Measurements from ENCODE around the gene CST6.
"Not testable (repeated sequence)": the region's sequence is repeated elsewhere in the genome, so short reads cannot be mapped to it uniquely, and the experiment has no call there.

The CST6 gene

GRCh38 chr11:65983589-65983987, 28.2 kb upstream of the CST6 start:
- DNase-seq (ENCODE audit: low read depth in 2 of 2) = no peak

- no peak for DNase-seq (ENCODE audit: low read depth in 2 of 2)
Measured at GRCh38 chr11:65987336-65987735, 24.5 kb upstream of the CST6 start.

DNA sequence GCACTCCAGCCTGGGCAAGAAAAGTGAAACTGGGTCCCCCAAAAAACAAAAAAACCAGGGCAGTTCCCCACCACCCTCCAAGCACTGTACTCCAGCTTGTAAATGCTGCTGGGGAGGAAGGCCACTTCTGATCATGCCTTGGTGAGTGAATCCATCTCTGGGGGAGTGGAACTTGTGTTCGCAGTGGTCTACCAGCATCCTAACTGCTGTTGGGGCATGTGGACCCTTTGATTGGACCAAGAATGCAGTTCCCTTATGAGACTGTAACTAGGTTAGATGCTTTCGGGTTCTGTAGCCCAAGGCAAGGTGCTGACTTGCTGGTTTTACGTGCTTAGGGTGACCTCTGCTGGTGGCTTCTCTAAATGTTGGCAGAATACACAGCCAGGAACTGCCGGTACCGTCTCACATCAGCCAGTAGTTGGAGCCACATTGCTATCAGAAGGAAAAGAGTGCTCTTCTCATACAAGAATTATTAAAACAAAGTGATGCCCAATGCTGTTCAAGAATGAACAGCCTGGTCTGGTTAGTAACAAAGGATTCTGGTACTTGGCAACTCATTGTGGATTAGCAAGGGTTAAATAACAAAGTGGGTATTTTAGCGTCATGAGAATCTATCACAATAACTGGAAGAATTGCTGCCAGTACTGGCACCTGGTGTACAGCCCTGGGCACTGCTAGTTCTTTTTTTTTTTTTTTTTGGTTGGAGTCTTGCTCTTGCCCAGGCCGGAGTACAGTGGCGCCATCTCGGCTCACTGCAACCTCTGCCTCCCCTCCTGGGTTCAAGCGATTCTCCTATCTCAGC, 22.8 kb upstream of the CST6 start:
- peak; percentile 75 to 87 for DNase-seq (ENCODE audit: low read depth in 2 of 2)

GRCh38 chr11:65992056-65992455, 19.8 kb upstream of the CST6 start:
- no peak for DNase-seq (ENCODE audit: low read depth in 2 of 2)

DNA sequence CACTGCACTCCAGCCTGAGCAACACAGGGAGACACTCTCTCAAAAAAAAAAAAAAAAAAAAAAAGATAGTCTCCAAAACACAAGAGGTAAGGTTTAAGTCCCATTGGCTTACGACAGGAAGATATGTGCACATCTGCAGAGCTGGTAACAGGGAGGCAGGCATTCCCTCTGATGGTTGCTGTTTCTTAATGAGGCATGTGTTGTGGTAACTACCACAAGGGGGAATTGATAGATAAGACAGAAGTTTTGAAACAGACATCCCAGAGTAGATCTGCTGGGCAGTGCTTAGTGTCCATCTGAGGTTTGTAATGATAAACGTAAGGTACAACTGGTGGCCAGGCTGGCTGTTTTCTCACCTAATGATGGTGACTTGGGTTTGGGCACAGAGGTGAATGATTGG, 14.5 kb upstream of the CST6 start:
- DNase-seq (ENCODE audit: low read depth in 2 of 2) = no peak

- peak; percentile 89 for DNase-seq (ENCODE audit: low read depth in 2 of 2)
Measured at GRCh38 chr11:66001942-66002647, 9.7 kb upstream of the CST6 start, which contains the start of the genes BANF1 and EIF1AD. TSS of gene BANF1 (plus strand) at chr11:66002503. CDS start at chr11:66003251, 748 bp downstream. TSS of gene EIF1AD (minus strand) at chr11:66002157. CDS start at chr11:66000389, 1,768 bp downstream.

DNA sequence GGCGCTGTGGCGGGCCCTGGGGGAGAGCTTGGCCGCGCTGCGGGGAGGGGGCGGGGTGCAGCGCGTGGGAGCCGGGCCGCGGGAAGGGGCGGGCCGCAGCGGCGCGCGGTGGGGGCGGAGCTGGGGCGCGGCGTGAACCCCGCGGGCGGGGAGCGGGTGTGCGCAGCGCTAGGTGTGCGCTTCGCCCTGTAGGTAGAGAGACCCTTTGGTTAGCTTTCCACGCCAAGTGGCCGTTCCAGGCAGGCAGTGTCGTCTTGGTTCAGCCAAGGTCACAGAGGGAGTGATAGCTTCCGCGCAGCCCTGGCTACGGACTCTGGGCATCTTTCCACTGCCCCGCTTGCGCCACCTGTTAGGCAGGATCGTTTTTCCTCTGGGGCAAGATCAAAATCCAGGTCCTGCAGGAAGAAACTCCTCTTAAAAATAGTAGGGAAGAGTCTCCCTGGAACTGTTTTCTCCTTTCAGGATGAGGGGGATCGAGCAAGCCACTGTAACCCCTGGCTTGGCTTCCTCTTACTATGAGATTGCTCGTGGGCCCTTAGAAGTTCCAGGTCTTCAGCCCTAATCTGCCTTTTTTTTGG, 9.1 kb upstream of the CST6 start:
- peak in 1 of 2 experiments; percentile 49 for DNase-seq (ENCODE audit: low read depth in 2 of 2)

- no peak for DNase-seq (ENCODE audit: low read depth in 2 of 2)
Measured at GRCh38 chr11:66003291-66003690, 8.5 kb upstream of the CST6 start.

GRCh38 chr11:66004186-66004585, 7.6 kb upstream of the CST6 start:
- no peak for DNase-seq (ENCODE audit: low read depth in 2 of 2)

DNA sequence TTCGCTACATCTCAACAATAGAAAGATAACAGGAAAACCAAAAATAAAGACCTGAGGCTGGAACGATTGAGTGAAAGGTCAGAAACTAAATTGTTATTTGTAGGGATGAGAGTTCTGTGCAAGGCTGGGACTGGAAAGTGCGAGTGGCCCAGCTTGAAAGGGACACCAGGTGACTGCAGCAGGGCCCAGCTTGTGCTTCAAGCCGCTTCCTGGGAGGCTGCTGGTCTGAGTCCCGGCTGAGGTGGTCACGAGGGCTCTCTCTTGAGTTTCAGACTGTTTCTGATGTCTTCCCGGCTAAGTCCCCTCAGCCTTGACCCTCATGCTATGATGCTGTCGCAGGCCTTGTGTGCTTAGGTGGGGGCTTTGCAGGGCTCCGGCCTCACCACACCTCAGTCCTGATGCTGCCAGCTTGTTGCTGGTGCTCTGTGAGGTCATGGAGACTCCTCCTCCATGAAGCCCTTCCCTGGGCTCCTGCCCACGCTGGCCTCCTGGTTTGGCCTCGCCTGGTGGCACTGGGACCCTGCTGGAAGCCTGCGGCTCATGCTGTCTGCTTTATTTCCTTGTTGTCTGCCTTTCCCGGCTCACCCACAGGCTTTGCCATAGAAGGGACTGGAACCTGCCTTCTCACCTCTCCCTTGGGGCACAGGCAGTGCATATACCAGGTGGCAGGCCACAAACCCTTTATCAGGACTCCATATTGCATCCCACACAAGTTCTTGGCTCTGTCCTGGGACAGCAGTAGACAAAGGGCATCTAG, 5.5 kb upstream of the CST6 start:
- DNase-seq (ENCODE audit: low read depth in 2 of 2) = no peak

DNA sequence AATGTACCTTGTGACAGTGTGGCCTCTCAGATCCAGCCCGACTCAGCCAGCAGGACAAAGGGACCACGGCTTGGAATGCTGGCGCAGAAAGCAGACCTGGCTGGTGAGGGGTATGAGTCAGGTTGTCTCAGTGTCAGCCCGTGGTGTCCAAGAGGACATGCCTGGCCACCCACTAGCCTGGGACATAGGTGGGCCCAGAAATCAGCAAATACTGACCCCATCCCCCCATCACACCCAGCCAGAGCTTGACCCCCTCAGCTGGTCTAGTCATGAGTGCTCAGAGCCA, 5.0 kb upstream of the CST6 start:
- no peak for DNase-seq (ENCODE audit: low read depth in 2 of 2)

- no peak for DNase-seq (ENCODE audit: low read depth in 2 of 2)
Measured at GRCh38 chr11:66007201-66007634, 4.6 kb upstream of the CST6 start.

GRCh38 chr11:66008095-66008467, 3.7 kb upstream of the CST6 start:
- no peak for DNase-seq (ENCODE audit: low read depth in 2 of 2)

DNA sequence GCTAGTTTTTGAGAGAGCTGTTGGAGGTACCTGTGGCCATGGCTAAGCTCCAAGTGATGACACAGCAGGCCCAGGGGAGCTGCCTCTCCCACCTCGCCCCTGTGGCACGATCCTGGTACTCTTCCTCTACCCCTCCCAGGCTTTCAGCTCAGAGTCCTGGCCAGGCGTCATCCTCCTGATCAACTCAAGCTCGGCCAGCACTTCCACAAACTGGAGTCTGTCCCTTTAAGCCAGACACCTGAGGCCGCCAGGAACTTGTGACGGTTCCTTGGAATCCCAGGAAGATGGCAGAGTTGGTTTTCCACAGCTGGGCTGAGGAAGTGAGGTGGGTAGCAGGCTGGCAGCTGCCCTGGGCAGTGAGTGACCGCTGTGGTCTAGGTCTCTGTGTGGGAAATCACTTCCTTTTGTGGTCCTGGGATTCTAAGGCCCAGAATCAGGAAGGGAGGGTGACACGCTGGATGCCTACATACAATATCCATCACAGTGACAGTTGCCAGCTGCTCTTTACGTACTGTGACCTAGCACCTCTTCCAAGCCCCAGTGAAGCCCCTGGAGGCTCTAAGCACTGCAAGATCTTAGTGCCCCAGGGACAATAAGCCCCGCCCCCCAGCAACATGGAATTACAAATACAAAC, 3.2 kb upstream of the CST6 start:
- DNase-seq (ENCODE audit: low read depth in 2 of 2) = no peak

- DNase-seq (ENCODE audit: low read depth in 2 of 2) = not testable (repeated sequence)
Measured at GRCh38 chr11:66010036-66010435, 1.8 kb upstream of the CST6 start.

DNA sequence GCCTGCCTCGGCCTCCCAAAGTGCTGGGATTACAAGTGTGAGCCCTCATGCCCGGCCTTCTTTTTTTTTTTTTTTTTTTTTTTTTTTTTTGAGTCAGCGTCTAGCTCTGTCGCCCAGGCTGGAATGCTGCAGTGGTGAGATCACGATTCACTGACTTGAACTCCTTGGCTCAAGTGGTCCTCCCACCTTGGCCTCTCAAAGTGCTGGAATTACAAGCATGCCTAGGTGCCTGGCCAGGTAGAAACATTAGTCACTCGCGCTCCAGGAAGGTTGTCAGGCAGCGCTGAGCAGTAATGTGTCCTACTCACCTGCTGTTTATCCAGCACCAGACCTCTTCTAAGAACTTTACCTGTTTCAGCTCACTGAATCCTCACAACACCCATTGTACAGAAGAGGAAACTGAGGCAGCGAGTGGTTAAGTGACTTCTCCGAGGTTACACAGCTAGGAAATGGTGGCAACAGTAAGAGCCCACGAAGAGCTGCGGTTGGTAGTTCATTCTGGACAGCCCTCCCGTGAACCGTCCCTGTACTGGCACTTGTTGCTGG, 496 bp upstream of the CST6 start:
- no peak for DNase-seq (ENCODE audit: low read depth in 2 of 2)

DNA sequence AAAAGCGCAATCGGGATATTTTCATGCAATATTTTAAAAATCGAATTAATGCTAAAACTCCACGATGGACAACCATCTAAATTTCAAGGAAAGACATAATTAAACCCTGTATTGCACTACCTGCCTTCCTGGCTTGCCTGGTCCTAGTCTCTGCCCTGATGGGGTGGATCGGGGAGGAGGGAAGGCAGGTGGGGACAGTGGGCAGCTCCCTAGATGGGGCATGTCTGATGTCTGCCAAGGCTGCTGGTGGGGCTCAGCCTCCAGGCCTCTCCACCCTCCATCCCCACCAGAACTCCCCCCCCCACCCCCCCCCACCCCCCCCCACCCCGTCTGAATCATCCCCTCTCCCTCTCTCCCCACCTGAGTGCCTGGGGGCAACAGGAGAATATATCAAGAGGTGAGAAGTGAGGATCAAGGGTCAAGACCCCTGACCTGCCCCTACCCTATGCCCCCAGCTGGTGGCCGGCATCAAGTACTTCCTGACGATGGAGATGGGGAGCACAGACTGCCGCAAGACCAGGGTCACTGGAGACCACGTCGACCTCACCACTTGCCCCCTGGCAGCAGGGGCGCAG, 650 bp downstream of the CST6 start:
- no peak for DNase-seq (ENCODE audit: low read depth in 2 of 2)

GRCh38 chr11:66012946-66013761, 1.3 kb downstream of the CST6 start:
- DNase-seq (ENCODE audit: low read depth in 2 of 2) = no peak

DNA sequence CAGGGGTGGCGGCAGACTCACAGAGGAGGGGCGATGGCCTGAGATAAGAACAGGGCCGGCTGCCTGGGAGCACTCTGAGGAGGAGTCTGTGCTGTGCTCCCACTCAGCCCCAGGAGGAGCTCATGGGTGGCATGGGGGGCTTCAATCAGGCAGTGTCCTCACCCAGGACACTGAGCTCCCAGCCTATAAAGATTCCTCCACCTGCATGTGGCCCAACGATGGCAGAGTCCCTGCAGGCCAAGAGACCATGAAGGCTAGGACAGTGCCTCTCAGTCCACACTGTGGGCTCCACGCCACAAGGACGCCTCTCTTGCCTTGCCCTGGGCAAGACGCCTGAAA, 1.9 kb downstream of the CST6 start:
- no peak for DNase-seq (ENCODE audit: low read depth in 2 of 2)

- no peak for DNase-seq (ENCODE audit: low read depth in 2 of 2)
Measured at GRCh38 chr11:66014804-66015453, 3.1 kb downstream of the CST6 start.

All from stimulated activated CD4-positive, alpha-beta T cell treated with anti-CD3 and anti-CD28 coated beads, Interleukin-12 subunit alpha, Interleukin-12 subunit beta, amount 100 ng/mL, for 24 hours (primary cell).